NCI-H2081 treated with DMSO at 0.1 percent for 48 hours (cell line): ENCODE results near the gene SLC5A1.
"Not testable (repeated sequence)": the region's sequence is repeated elsewhere in the genome, so short reads cannot be mapped to it uniquely, and the experiment has no call there.

ENCODE experiments used
- DNase-seq: peaks from one replicate; lab custom pipeline; 2025; lab: John Stamatoyannopoulos, UW

The SLC5A1 gene

GRCh38 chr22:32088084-32088483 is 45.0 kb downstream of the SLC5A1 start:
- no peak for DNase-seq

GRCh38 chr22:32097018-32097417 is 54.0 kb downstream of the SLC5A1 start:
- DNase-seq, result no peak

GRCh38 chr22:32097881-32098499 is 54.9 kb downstream of the SLC5A1 start:
- DNase-seq, result no peak

GRCh38 chr22:32100711-32101110 is 57.6 kb downstream of the SLC5A1 start:
- DNase-seq, result no peak

- no peak for DNase-seq
Observed at GRCh38 chr22:32103658-32104315, 60.7 kb downstream of the SLC5A1 start.

- no peak for DNase-seq
Observed at GRCh38 chr22:32106930-32107329, 63.9 kb downstream of the SLC5A1 start.

- DNase-seq, result no peak
Observed at GRCh38 chr22:32112380-32112779, 69.3 kb downstream of the SLC5A1 start.

- no peak for DNase-seq
Observed at GRCh38 chr22:32119568-32120235, 76.6 kb downstream of the SLC5A1 start.

GRCh38 chr22:32120603-32121002 is 77.5 kb downstream of the SLC5A1 start:
- DNase-seq, result no peak

- no peak for DNase-seq
Observed at GRCh38 chr22:32122899-32123298, 79.8 kb downstream of the SLC5A1 start.

GRCh38 chr22:32123657-32124056 is 80.6 kb downstream of the SLC5A1 start:
- no peak for DNase-seq

GRCh38 chr22:32127904-32128303 is 84.8 kb downstream of the SLC5A1 start:
- DNase-seq, result no peak

- no peak for DNase-seq
Observed at GRCh38 chr22:32130464-32130863, 87.4 kb downstream of the SLC5A1 start.

- DNase-seq, result no peak
Observed at GRCh38 chr22:32132126-32132525, 89.1 kb downstream of the SLC5A1 start.

- DNase-seq, result no peak
Observed at GRCh38 chr22:32132783-32133182, 89.7 kb downstream of the SLC5A1 start.

GRCh38 chr22:32134796-32135195 is 91.7 kb downstream of the SLC5A1 start:
- not testable (repeated sequence) for DNase-seq

- DNase-seq, result not testable (repeated sequence)
Observed at GRCh38 chr22:32135958-32136357, 92.9 kb downstream of the SLC5A1 start.

GRCh38 chr22:32136881-32137280 is 93.8 kb downstream of the SLC5A1 start:
- DNase-seq, result not testable (repeated sequence)

- DNase-seq, result not testable (repeated sequence)
Observed at GRCh38 chr22:32137731-32138324, 94.8 kb downstream of the SLC5A1 start.

GRCh38 chr22:32138576-32138975 is 95.5 kb downstream of the SLC5A1 start:
- DNase-seq, result not testable (repeated sequence)

- not testable (repeated sequence) for DNase-seq
Observed at GRCh38 chr22:32140688-32141087, 97.6 kb downstream of the SLC5A1 start.

- no peak for DNase-seq
Observed at GRCh38 chr22:32142600-32142999, 99.5 kb downstream of the SLC5A1 start.
